MM.1S (cell line): ENCODE data around the gene TMEM132D.

Experiments used
- EZH2 ChIP-seq: fragments of 300-600 bp; sonication (generic); optimal IDR thresholded peaks from 2 replicates; pipeline ENCODE3; 2017; ENCODE audit warnings: low read depth, mild to moderate bottlenecking, antibody characterized with exemption, low read length, mixed read lengths
- EZH2phosphoT487 ChIP-seq: fragments of 300-600 bp; sonication (generic); IDR thresholded peaks from 2 replicates; pipeline ENCODE4 v1.6.1; 2018; ENCODE audit warnings: antibody characterized with exemption, low read length
- TF ChIP-seq, protein P1 (sequence below): fragments of 300-600 bp; sonication (generic); IDR thresholded peaks from 2 replicates; pipeline ENCODE4 v1.5.1; 2016; ENCODE audit warnings: antibody characterized with exemption, low read length, mixed read lengths

- TF ChIP-seq, protein P1, sequence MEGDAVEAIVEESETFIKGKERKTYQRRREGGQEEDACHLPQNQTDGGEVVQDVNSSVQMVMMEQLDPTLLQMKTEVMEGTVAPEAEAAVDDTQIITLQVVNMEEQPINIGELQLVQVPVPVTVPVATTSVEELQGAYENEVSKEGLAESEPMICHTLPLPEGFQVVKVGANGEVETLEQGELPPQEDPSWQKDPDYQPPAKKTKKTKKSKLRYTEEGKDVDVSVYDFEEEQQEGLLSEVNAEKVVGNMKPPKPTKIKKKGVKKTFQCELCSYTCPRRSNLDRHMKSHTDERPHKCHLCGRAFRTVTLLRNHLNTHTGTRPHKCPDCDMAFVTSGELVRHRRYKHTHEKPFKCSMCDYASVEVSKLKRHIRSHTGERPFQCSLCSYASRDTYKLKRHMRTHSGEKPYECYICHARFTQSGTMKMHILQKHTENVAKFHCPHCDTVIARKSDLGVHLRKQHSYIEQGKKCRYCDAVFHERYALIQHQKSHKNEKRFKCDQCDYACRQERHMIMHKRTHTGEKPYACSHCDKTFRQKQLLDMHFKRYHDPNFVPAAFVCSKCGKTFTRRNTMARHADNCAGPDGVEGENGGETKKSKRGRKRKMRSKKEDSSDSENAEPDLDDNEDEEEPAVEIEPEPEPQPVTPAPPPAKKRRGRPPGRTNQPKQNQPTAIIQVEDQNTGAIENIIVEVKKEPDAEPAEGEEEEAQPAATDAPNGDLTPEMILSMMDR = no peak
- TF ChIP-seq EZH2phosphoT487 (no peak), EZH2 (no peak)
Observed at GRCh38 chr12:129079719-129080118, 824.1 kb downstream of the TMEM132D start.
